ENCODE results near the gene TMPRSS9.

Gene TMPRSS9

DNA sequence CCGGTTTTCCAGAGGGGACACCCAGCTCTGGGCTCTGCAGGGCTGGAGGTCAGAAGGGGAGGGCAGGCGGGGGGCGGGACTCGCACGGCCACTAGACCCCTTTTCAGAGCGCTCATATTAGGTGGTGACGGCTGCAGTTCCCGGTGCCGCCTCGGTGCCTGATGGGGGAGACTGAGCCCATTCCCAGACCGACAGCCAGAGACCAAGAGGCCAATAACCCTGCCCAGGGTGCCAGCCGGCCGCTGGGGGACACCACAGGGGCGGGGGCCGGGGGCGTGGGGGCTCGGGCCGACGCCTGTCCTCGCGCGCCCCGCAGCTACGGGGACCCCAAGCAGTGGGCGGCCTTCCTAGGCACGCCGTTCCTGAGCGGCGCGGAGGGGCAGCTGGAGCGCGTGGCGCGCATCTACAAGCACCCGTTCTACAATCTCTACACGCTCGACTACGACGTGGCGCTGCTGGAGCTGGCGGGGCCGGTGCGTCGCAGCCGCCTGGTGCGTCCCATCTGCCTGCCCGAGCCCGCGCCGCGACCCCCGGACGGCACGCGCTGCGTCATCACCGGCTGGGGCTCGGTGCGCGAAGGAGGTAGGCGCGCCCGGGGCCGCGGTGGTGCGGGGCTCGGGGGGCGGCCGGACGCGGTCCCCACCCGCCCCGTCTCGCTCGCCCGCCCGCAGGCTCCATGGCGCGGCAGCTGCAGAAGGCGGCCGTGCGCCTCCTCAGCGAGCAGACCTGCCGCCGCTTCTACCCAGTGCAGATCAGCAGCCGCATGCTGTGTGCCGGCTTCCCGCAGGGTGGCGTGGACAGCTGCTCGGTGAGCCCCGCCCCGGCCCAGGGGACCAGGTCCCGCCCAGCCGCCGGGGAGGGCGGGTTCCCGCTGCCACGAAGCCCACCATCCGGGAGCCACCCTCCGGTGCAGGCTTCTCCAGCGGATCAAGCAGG lies 64.9 kb downstream of the TMPRSS9 start:
- no peak for DNase-seq

DNA sequence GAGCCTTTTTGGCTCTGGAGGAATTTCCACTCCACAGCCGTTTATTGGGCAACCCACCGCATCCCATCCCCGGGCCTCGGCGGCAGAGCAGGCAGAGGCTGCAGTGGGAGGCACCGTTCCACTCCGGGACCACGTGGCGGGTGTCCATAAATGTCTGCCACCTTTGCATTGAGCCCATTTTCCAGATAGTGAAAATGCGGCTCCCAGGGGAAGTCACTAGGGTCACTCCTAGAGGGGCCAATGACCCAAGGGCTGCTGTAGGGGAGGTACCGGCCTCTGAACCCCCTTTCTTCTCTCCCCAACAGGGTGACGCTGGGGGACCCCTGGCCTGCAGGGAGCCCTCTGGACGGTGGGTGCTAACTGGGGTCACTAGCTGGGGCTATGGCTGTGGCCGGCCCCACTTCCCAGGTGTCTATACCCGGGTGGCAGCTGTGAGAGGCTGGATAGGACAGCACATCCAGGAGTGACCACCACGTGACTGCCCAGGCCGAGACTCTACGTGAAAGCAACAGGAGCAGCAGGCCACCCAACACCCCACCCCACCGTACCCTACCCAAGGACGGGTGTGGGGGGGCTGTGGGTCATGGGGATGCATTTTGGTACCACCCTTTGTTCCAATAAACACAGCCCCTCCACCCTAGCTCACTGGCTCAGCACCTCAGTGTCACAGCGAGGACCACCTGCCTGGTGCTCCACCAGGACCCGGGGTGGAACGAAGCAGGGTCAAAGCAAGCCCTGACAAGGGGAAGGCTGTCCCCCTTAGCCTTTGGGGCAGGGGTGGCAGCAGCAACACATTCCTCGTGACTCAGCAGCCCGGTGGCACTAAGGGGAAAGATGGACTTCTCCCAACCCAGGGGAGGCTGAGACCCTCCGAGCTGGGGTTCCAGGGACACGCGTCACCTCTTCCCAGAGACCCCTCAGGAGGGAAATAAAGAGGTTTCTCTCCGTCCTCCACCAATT lies 65.8 kb downstream of the TMPRSS9 start:
- DNase-seq, result no peak

DNA sequence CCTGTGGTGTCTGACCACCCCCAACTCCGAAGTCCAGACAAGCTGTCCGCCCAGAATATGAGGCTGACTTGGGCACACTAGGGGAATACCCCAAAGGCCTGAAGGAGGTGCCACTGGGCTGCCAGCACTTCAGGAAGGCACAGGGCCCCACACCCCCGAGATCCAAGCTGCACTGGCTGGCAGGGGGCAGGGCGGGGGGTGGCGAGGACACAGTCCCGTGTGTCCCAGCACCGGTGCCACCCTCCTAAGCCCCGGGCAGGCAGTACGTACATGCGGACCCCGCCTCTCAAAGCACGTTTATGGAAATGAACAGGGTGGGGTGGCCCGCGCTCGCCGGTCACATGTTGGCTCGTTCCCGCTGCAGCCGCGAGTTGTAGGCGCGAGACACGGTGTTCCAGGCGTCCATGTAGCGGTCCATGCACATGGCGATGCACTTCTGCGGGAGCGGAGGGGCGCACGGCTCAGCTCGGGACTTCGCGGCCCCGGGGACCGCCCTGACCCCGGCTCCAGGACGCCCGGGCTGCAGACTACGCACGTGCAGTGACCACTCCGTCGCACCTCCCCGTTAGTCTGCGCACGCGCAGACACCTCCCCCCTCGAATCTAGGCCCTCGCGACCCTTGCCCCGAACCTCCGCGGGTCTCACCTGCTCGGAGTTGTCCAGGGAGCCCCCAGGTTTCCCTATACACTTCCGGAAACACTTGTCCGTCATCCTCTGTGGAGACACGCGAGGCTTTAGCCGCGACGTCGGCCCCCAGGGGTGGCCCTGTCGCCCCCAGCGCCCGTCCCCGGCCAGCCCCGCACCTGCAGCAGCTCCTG lies 66.8 kb downstream of the TMPRSS9 start:
- DNase-seq, result no peak

DNA sequence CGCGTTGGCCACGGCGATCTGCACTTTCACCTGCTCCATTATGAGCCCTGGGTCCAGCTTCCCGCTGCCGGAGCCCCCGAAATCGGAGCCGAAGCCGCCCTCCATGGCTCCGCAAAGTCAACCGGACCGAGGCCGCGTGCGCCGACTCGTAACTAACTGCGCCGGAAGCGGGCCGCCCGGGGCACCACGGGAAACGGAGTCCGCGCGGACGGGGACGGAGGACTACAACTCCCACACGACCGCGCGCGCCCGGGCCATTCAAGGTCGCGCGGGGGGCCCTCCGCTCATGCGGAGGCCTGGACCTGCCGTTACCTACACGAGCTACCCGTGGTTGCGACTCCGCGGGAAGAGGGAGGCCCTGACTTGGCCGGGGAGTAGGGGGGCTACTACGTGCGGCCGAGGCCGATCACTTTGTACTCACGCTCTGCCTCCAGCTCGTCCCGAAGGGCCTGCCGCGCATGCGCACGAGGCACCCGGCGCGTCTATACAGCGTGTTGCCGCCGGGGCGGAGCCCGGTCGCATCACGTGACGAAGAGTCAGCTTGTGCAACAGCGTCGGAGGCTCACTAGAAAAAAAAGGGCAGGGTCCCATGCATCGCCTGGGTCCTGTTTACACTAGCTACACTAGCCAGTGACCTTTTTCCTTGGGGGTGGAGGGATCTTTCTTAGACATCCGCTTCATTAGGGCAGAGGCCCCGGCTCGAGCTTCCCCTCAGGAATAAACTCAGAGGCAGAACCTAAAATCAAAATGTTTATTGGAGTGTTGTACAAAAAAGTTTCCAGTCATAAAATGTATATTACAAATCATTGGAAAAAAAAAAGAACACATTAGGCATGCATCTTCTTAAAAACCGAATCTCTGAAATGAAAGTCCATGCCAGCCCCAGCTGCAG lies 67.6 kb downstream of the TMPRSS9 start, which contains the start of gene TIMM13:
Gene TIMM13 (minus strand): TSS at position 158 of the 892 bp plus-strand sequence. CDS start 53 bp downstream, at position 105.
- peak; percentile 50 for DNase-seq

DNA sequence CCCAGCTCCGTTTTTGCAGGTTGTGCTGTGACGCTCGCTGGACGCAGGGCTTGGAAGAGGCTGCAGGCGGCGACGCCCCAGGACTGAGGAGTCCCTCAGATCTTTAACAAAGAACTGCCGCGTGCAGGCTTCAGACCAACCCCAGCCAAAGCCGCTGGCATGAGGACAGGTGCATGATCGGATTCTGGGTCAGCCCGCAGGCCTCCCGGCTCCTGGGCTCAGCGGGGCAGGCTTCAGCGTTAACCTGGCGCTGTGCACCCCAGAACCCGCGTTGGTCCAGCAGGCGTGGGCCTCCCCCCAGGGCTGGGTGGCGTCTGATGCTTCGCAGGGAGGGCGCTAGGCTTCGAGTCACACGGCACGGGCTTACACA lies 68.2 kb downstream of the TMPRSS9 start:
- DNase-seq, result no peak

DNA sequence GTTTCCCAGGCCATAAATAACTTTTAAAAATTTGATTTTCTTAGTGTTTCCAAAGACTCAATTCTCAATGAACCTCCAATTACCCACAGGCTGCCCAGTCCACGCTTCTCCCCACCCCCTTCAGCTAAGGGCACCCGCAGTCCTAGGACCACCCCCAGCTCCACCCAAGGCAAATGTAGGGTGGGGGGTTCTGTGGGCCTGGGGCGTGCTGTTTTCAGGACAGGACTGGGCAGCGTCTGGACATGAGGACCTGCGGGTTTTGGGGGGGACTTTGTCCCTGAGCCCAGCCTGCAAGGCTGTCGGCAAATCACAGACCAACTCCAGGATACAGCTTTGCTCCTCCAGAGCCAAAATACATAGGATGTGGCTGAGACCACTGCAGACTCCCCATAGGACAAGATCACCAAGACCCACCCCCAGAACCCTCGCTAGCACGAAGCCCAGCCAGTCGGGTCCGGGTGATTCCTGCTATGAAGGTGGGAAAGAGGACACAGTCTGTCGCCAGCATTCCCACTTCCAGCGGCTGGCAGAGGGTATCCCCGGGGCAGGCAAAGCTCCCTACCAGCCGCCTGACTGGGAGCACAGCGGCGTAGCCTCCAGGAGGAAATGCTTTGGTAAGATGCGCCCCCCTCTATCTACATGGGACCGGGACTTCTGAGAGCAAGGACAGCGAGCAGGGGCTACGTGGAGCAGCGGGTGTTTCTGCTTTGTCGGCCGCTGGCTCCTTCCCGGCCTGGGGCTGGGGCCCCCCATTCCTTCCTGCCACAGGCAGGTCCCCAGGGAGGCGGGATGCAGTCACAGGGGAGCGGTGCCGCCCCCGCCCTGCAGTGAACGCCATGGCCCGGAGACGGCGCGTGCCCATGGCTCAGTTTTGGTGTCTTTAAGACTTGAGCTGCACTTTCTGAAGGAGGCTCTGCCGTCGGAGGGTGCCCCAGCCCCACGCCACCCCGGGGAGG lies 69.0 kb downstream of the TMPRSS9 start:
- DNase-seq, result no peak

DNA sequence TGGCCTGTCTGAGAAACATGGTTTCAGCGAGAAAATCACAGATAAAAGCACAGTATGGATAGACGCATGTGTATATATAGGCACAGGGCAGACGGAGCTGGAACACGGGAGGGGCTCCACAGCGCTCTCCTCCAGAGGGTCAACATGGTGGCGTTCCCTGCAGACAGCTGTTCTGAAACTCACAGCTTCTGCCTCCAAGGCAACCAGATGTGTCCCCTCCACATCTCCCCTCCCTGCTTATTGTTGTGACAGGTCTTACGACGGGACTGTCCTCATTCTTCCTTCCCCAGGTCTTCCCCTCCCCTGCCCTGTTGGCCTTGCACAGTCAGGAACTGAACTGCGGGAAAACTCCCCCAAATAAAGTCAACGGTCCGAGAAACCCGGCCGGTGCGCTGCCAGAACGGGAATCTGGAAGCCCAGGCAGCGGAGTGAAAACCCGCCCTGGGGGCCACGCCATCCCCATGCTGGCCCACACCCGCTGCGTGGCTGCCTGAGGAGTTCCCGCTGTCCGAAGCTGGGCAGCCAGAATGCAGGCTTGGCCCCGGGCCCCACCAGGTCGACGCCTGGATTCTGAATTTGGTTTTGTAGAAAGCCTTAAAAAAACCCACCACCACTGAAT lies 70.0 kb downstream of the TMPRSS9 start:
- DNase-seq, result no peak

DNA sequence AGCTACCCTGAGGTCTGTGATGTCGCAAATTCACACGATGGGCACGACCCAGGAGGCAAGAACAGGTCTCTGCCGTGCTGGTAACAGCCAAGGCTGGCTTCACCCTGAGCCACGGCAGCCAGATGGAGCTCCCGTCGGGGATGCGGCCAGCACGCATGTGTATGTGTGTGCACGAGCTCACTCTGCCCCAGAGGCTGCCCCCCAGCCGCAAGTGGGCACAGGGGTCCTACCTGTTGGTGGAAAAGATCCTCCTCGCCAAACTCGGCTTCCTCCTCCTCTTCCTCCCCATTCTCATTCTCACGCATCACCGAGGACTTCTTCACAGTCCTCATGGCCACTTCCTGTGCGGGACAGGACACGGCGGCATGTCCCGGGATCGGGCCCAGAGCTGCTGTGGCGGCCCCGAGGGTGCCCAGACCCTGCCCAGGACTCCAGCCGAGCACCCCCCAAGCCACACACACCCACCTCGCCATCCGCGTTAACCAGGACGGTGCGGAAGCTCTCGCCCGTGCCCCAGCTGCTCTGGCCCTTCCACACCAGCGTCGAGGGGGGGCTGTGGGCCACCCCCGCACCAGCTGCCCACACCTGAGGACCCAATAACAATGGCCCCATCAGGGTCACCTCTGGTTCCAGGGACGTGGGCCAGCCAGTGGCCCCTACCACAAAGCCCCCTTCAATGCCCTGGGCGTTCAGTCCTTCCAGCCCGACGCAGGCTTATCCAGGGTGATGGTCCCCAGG lies 71.4 kb downstream of the TMPRSS9 start:
- DNase-seq, result no peak

DNA sequence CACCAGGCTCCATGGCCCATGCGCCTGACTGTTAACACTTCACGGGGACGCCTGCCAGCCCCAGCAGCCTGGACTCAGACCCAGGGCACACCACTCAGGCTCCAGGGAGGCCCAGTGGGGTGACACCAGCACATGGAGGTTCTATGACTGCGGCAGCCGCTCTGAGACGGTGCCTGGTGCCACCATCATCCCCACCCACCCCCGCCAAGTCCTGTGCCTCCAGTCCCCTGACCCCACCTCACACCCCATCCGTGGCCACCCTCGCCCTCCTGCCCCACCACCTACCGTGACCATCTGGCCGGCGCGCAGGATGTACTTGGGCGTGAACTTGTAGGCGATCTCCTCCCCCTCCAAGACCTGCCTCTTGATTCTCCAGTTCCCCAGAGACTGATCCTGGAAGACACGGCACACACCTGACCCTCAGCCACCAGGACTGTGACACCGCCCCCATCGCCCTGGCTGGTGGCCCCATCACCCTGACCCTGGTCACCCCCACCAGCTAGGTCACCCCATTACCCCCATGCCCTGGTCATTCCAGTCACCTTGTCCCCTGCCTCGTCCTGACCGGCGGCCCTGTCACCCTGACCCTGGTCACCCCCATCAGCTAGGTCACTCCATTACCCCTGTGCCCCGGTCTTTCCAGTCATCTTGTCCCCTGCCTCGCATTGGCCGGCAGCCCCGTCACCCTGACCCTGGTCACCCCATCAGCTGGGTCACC lies 72.2 kb downstream of the TMPRSS9 start:
- no peak for DNase-seq

DNA sequence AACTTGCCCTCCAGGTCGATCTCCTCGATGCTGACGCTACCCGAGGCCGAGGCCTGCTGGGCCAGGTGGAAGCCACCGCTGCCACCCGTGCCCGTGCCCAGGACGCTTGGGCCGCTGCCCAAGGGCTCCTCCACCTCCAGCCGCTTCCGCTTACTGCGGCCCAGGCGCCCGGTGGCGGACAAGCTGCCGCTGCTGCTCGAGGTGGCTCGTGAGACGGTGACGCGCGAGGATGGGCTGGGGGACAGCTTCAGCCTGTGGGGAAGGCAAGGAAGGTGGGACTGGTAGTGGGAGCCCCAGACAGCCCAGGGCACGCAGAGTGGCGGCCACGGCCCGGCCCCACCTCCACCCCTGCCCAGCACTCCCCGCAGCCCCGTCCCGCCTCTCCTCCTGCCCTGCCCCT lies 73.8 kb downstream of the TMPRSS9 start:
- DNase-seq, result no peak

DNA sequence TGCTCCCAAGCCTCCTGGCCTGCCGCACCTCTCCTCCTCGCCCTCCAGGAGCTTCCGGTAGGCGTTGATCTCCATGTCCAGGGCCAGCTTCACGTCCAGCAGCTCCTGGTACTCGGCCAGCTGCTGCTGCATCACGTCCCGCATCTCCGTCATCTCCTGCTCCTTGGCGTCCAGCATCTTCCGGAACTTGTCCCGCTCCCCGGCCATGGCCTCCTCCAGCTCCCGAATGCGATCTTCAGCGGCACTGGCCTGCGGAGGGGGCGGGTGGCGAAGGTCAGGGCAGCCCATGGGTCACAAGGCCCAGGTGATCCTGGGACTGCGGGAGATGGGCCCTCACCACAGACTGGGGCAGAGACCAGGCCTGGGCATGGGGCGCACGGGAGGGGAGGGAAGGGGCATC lies 74.2 kb downstream of the TMPRSS9 start:
- no peak for DNase-seq

DNA sequence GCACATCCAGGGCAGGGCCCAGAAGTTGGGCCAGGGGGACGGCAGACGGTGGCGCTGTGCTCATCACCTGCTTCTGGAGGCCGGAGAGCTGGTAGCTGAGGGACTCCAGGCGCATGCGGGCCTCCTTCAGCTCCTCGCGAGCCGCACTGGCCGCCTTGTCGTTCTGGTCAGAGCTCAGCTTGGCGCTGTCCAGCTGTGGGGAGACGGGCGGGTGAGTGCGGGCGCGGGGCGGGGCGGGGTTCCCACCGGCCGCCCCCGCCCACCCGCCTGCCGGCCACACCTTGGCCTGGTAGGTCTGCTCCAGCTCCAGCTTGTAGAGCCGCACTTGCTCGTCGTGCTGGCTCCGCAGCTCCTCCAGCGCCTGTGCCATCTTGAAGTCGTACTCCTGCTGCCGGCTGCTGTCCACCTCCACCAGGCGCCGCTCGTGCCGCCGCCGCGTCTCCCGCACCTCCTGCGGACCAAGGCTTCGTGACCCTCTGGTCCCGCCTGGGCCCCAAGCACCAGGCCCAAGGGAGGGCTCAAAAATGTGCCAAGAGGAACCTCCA lies 74.7 kb downstream of the TMPRSS9 start:
- no peak for DNase-seq

DNA sequence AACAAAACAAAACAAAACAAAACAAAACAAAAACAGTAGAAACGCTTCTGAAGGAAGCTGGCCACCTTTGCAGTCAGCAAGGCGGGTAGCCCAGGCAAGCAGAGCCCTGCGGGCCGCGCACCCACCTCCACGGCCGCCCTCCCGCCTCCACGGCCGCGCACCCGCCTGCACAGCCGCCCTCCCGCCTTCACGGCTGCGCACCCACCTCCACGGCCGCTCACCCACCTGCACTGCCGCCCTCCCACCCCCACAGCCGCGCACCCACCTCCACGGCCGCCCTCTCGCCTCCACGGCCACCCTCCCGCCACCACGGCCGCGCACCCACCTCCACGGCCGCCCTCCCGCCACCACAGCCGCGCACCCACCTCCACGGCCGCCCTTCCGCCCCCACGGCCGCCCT lies 76.3 kb downstream of the TMPRSS9 start:
- DNase-seq, result no peak

DNA sequence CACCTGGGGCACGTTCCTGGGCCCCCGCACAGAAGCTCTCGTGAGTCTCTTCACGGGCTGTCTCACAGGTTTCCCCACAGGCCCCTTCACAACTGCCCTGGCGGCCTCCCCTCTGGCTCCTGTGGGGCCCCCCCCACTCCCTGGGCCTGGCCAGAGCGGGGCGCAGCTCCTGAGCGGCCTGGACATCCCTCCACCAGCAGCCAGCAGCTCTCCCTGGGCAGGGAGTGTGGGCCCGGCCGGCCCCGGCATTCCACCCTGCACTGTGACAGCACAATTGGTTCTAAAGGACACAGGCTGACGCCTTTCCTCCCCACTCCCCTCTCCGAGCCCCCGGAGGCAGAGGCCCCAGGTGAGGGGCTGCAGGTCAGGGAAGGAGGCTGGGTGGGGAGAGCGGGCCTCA lies 76.9 kb downstream of the TMPRSS9 start:
- DNase-seq, result no peak

DNA sequence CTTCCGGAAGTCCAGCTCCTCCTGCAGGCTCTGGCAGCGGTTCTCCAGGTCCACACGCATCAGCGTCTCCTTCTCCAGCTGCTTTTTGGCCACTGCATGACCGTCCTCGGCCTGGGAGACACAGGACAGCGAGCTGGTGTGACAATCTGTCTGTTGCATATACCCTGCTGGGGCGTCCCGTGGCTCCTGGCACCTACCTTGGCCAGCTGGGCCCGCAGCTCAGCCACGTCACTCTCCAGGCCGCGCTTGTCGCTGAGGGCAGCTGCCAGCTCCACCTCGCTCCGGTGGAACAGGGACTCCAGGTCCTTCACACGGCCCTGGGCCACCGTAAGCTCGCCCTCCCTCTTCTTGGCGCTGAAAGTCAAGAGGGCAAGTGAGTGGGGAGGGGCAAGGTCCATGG lies 78.1 kb downstream of the TMPRSS9 start:
- no peak for DNase-seq

DNA sequence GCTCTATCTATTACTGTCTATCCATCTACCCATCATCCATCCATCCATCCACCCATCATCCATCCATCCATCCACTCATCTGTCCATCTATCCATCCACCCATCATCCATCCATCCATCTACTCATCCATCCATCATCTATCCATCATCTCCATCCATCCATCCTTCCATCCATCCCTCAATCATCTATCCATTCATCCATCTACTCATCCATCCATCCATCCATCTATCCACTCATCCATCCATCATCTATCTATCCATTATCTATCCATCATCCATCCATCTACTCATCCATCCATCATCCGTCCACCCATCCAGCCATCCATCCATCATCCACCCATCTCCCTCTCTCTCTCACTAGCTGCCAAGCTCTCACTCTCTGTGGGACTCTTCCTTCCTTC lies 80.5 kb downstream of the TMPRSS9 start:
- no peak for DNase-seq

DNA sequence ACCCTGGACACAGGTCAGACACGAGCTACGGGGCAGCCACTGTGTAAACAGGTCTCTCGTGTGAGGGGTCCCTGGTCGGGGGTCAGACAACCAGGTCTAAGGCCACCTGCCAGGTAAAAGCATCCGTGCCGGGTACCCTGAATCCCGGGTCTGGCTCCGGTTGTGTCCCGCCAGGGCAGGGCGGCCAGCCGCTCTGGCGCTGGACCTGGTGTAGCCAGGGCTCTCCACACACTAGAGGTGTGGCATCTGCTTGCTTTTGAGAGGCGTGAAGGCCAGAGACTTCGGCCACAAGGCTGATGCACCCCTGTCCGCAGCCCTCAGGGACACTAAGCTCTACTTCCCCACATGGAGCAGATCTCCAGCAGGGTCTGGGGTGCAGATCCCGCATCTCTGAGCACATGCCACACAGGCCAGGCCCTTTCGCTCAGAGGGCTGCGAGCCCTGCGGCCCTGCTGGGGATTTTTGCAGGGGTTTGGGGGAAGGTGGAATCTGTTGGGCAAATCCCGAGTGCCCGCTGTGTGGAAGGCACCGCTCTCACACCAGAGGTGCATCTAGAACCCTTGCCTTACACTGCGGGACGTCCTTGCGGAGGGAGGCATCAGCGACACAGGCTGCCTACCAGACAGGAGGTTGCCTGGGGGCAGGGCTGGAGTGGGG lies 81.2 kb downstream of the TMPRSS9 start:
- DNase-seq, result no peak

Measured in cortex of kidney (tissue), 1 donor.